ENCODE results near the gene GHRHR.

GHRHR gene

GRCh38 chr7:30929686-30930085 lies 34.1 kb upstream of the GHRHR start:
- DNase-seq (ENCODE audit: low read depth in 1 of 2, low spot score in 1 of 2) = no peak
- Histone ChIP-seq H3K27me3 (ENCODE audit: insufficient read depth, poor library complexity, severe bottlenecking) (no peaks in the 10 kb centered on the region), H3K4me3 (replicated peaks; ENCODE audit: insufficient read depth, low read length) (no peak overlapping the region), H3K27ac (replicated peaks) (no peak overlapping the region)
- no peak for TF ChIP-seq POLR2AphosphoS5 (IDR thresholded peaks at IDR 0.05; ENCODE audit: low read depth)
- no peak for TF ChIP-seq GABPA (IDR thresholded peaks at IDR 0.05; ENCODE audit: low read depth)
- TF ChIP-seq, protein P1, sequence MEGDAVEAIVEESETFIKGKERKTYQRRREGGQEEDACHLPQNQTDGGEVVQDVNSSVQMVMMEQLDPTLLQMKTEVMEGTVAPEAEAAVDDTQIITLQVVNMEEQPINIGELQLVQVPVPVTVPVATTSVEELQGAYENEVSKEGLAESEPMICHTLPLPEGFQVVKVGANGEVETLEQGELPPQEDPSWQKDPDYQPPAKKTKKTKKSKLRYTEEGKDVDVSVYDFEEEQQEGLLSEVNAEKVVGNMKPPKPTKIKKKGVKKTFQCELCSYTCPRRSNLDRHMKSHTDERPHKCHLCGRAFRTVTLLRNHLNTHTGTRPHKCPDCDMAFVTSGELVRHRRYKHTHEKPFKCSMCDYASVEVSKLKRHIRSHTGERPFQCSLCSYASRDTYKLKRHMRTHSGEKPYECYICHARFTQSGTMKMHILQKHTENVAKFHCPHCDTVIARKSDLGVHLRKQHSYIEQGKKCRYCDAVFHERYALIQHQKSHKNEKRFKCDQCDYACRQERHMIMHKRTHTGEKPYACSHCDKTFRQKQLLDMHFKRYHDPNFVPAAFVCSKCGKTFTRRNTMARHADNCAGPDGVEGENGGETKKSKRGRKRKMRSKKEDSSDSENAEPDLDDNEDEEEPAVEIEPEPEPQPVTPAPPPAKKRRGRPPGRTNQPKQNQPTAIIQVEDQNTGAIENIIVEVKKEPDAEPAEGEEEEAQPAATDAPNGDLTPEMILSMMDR (IDR thresholded peaks at IDR 0.05; ENCODE audit: insufficient read depth, low read length) = no peak
- TF ChIP-seq, protein P2, sequence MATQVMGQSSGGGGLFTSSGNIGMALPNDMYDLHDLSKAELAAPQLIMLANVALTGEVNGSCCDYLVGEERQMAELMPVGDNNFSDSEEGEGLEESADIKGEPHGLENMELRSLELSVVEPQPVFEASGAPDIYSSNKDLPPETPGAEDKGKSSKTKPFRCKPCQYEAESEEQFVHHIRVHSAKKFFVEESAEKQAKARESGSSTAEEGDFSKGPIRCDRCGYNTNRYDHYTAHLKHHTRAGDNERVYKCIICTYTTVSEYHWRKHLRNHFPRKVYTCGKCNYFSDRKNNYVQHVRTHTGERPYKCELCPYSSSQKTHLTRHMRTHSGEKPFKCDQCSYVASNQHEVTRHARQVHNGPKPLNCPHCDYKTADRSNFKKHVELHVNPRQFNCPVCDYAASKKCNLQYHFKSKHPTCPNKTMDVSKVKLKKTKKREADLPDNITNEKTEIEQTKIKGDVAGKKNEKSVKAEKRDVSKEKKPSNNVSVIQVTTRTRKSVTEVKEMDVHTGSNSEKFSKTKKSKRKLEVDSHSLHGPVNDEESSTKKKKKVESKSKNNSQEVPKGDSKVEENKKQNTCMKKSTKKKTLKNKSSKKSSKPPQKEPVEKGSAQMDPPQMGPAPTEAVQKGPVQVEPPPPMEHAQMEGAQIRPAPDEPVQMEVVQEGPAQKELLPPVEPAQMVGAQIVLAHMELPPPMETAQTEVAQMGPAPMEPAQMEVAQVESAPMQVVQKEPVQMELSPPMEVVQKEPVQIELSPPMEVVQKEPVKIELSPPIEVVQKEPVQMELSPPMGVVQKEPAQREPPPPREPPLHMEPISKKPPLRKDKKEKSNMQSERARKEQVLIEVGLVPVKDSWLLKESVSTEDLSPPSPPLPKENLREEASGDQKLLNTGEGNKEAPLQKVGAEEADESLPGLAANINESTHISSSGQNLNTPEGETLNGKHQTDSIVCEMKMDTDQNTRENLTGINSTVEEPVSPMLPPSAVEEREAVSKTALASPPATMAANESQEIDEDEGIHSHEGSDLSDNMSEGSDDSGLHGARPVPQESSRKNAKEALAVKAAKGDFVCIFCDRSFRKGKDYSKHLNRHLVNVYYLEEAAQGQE (IDR thresholded peaks at IDR 0.05; ENCODE audit: insufficient replicate concordance, low read depth) = no peak
- no peak for TF ChIP-seq SPI1 (IDR thresholded peaks at IDR 0.05; ENCODE audit: borderline replicate concordance, low read depth)

- Histone ChIP-seq H3K4me3 (replicated peaks; ENCODE audit: insufficient read depth, low read length) (no peak overlapping the region), H3K27me3 (ENCODE audit: insufficient read depth, poor library complexity, severe bottlenecking) (no peaks in the 10 kb centered on the region), H3K27ac (replicated peaks) (no peak overlapping the region)
- TF ChIP-seq POLR2AphosphoS5 (IDR thresholded peaks at IDR 0.05; ENCODE audit: low read depth) (no peak), SPI1 (IDR thresholded peaks at IDR 0.05; ENCODE audit: borderline replicate concordance, low read depth) (no peak), GABPA (IDR thresholded peaks at IDR 0.05; ENCODE audit: low read depth) (no peak)
- TF ChIP-seq, protein P1 (IDR thresholded peaks at IDR 0.05; ENCODE audit: insufficient read depth, low read length) = no peak
- TF ChIP-seq, protein P2 (IDR thresholded peaks at IDR 0.05; ENCODE audit: insufficient replicate concordance, low read depth) = no peak
- no peak for DNase-seq (ENCODE audit: low read depth in 1 of 2, low spot score in 1 of 2)
Observed at GRCh38 chr7:30930621-30931020, 33.1 kb upstream of the GHRHR start.

DNA sequence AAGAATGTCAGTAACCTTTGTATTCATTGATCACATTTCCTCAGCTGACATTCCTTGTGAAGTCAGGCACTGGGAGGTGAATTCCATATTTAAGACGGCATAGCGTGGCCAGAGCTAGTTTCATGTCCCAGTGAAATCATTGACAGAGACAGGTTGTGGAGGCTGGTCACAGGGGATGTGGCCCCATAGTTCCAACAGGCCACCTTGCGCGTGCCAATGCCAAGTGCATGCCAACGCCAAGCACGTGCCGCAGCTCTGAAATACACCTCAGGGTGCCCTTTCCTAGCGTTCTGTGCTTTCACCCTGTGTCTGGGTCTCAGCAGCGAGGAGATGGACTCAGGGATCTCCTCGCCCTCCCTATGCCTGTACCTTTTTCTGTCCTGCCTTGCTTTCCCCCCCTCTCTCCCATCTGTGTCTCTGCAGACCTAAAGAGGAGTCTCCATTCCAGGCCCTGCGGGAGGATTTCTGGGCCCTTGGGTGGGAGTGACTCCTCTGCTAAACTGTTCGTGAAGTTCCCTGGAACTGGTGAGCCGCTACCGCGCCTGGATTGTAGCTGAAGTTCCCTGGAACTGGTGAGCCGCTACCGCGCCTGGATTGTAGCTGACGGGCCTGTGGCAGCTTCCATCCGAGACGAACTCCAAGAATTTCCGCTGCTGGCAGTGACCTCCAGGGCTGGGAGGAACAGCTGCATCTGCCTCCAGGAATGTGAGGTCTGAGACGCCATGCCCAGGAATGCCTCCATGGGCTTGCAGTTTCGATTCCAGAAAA lies 32.4 kb upstream of the GHRHR start:
- TF ChIP-seq, protein P1 (IDR thresholded peaks at IDR 0.05; ENCODE audit: insufficient read depth, low read length) = no peak
- TF ChIP-seq SPI1 (IDR thresholded peaks at IDR 0.05; ENCODE audit: borderline replicate concordance, low read depth) (no peak), POLR2AphosphoS5 (IDR thresholded peaks at IDR 0.05; ENCODE audit: low read depth) (no peak), GABPA (IDR thresholded peaks at IDR 0.05; ENCODE audit: low read depth) (no peak)
- TF ChIP-seq, protein P2 (IDR thresholded peaks at IDR 0.05; ENCODE audit: insufficient replicate concordance, low read depth) = no peak
- Histone ChIP-seq H3K27me3 (ENCODE audit: insufficient read depth, poor library complexity, severe bottlenecking) (no peaks in the 10 kb centered on the region), H3K27ac (replicated peaks) (no peak overlapping the region), H3K4me3 (replicated peaks; ENCODE audit: insufficient read depth, low read length) (no peak overlapping the region)
- no peak for DNase-seq (ENCODE audit: low read depth in 1 of 2, low spot score in 1 of 2)
